Measurements from ENCODE around the gene COX15. TPM values are rescaled to one million over a fixed set of nuclear protein-coding genes. Genes with fewer than 3 reads are reported as not detected.

Gene COX15
- total RNA-seq, 3 donors from 2014 or later (not counting 1 experiment from before 2014, with no cell fraction given): 17.1 to 27.9 (median 20.3) TPM

GRCh38 chr10:99767901-99768300 is 36.0 kb upstream of the COX15 start:
- ATAC-seq: no peak
- Mint-ChIP-seq H3K27ac (no peak overlapping the region), H3K4me1 (peaks cover 15 to 18% of the 10 kb centered on the region in 2 donors), H3K9me3 (no peaks in the 10 kb centered on the region), H3K36me3 (no peaks in the 10 kb centered on the region), H3K27me3 (ENCODE audit: low read depth in 2 of 2) (no peaks in the 10 kb centered on the region), H3K4me3 (no peak overlapping the region)
- WGBS (ENCODE audit: insufficient coverage): 88% methylated on average over 2 of the region's 5 CpGs
- no peak for TF ChIP-seq CTCF (IDR thresholded peaks at IDR 0.05)
- no peaks in the 10 kb centered on the region for H3K27me3 ChIP-seq (ENCODE audit: control insufficient read depth, insufficient read depth, low read length)
- H3K36me3 ChIP-seq (ENCODE audit: control insufficient read depth, insufficient read depth, low read length): no peaks in the 10 kb centered on the region
- no peak overlapping the region for H3K4me3 ChIP-seq (ENCODE audit: low read length)
- DNase-seq: no peak
- H3K9me3 ChIP-seq (ENCODE audit: control insufficient read depth, insufficient read depth, low read length): no peaks in the 10 kb centered on the region
- no peak overlapping the region for H3K27ac ChIP-seq (ENCODE audit: low read length)
- H3K4me1 ChIP-seq (ENCODE audit: control insufficient read depth, insufficient read depth, low read length): peaks cover 14% of the 10 kb centered on the region
- intact Hi-C loops (cut with micrococcal nuclease): no loop called here

DNA sequence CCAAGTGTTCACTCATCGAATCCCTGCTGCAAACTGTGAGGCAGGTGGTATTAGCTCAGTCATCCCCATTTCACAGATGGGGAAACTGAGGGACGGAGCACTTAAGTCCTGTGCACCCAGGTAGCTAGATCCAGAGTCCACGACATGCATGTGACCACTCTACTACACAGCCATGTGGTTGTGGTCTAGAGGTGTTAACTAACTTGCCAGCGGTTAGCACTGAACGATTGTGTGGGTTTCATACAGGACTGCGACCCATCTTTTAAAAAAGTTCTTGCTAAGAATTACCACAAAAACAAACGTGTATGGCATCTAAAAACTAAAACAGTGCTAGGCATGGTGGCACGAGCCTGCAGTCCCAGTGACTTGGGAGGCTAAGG is 34.4 kb upstream of the COX15 start:
- intact Hi-C loops (cut with micrococcal nuclease): no loop called here
- no peak for TF ChIP-seq CTCF (IDR thresholded peaks at IDR 0.05)
- H3K9me3 ChIP-seq (ENCODE audit: control insufficient read depth, insufficient read depth, low read length): no peaks in the 10 kb centered on the region
- H3K4me1 ChIP-seq (ENCODE audit: control insufficient read depth, insufficient read depth, low read length): peaks cover 14% of the 10 kb centered on the region
- no peak overlapping the region for H3K4me3 ChIP-seq (ENCODE audit: low read length)
- Mint-ChIP-seq H3K36me3 (peaks cover 3% of the 10 kb centered on the region), H3K27ac (no peak overlapping the region), H3K9me3 (no peaks in the 10 kb centered on the region), H3K27me3 (ENCODE audit: low read depth in 2 of 2) (no peaks in the 10 kb centered on the region), H3K4me1 (peaks cover 15 to 18% of the 10 kb centered on the region in 2 donors), H3K4me3 (no peak overlapping the region)
- DNase-seq: peak; percentile 15 to 29
- peak; percentile 59 to 96 (median 65) for ATAC-seq
- H3K36me3 ChIP-seq (ENCODE audit: control insufficient read depth, insufficient read depth, low read length): no peaks in the 10 kb centered on the region
- 44% methylated on average over 6 of the region's 8 CpGs for WGBS (ENCODE audit: insufficient coverage)
- H3K27me3 ChIP-seq (ENCODE audit: control insufficient read depth, insufficient read depth, low read length): no peaks in the 10 kb centered on the region
- H3K27ac ChIP-seq (ENCODE audit: low read length): no peak overlapping the region

GRCh38 chr10:99765672-99766301 is 33.9 kb upstream of the COX15 start:
- Histone ChIP-seq H3K4me1 (ENCODE audit: control insufficient read depth, insufficient read depth, low read length) (peaks cover 14% of the 10 kb centered on the region), H3K9me3 (ENCODE audit: control insufficient read depth, insufficient read depth, low read length) (no peaks in the 10 kb centered on the region), H3K4me3 (ENCODE audit: low read length) (no peak overlapping the region), H3K27ac (ENCODE audit: low read length) (no peak overlapping the region), H3K36me3 (ENCODE audit: control insufficient read depth, insufficient read depth, low read length) (peaks cover 1% of the 10 kb centered on the region), H3K27me3 (ENCODE audit: control insufficient read depth, insufficient read depth, low read length) (no peaks in the 10 kb centered on the region)
- DNase-seq (no peak), ATAC-seq (no peak)
- Mint-ChIP-seq H3K4me1 (peaks cover 15 to 18% of the 10 kb centered on the region in 2 donors), H3K36me3 (peaks cover 8% of the 10 kb centered on the region), H3K4me3 (no peak overlapping the region), H3K27ac (no peak overlapping the region), H3K9me3 (no peaks in the 10 kb centered on the region), H3K27me3 (ENCODE audit: low read depth in 2 of 2) (no peaks in the 10 kb centered on the region)
- 60% methylated on average over 2 of the region's 4 CpGs for WGBS (ENCODE audit: insufficient coverage)
- TF ChIP-seq CTCF (IDR thresholded peaks at IDR 0.05): no peak
- intact Hi-C loops (cut with micrococcal nuclease): no loop called here

- Histone ChIP-seq H3K27ac (ENCODE audit: low read length) (no peak overlapping the region), H3K9me3 (ENCODE audit: control insufficient read depth, insufficient read depth, low read length) (no peaks in the 10 kb centered on the region), H3K36me3 (ENCODE audit: control insufficient read depth, insufficient read depth, low read length) (peaks cover 39% of the 10 kb centered on the region), H3K4me3 (ENCODE audit: low read length) (no peak overlapping the region), H3K4me1 (ENCODE audit: control insufficient read depth, insufficient read depth, low read length) (peaks cover 4% of the 10 kb centered on the region), H3K27me3 (ENCODE audit: control insufficient read depth, insufficient read depth, low read length) (no peaks in the 10 kb centered on the region)
- no peak overlapping the region for H3K4me3 Mint-ChIP-seq
- H3K36me3 Mint-ChIP-seq: peaks cover 29% of the 10 kb centered on the region
- H3K27me3 Mint-ChIP-seq (ENCODE audit: low read depth in 2 of 2): no peaks in the 10 kb centered on the region
- H3K4me1 Mint-ChIP-seq: peaks cover 8 to 9% of the 10 kb centered on the region in 2 donors
- TF ChIP-seq CTCF (IDR thresholded peaks at IDR 0.05): no peak
- no peak overlapping the region for H3K27ac Mint-ChIP-seq
- intact Hi-C loops (cut with micrococcal nuclease): no loop called here
- H3K9me3 Mint-ChIP-seq: no peaks in the 10 kb centered on the region
- ATAC-seq (no peak), DNase-seq (no peak)
Observed at GRCh38 chr10:99761365-99761764, 29.4 kb upstream of the COX15 start.
